OCI-LY7 (cell line): Measurements from ENCODE around the gene RNF11. TPM values are rescaled to one million over a fixed set of nuclear protein-coding genes. Genes with fewer than 3 reads are reported as not detected.

Experiments
- BruUV-seq: library from RNA; stranded (reverse); fragments of 400-500 nt; replicated peaks from 2 replicates; lab custom pipeline; 2021; lab: Mats Ljungman, UMichigan
- CTCF ChIA-PET: fragments of 300-600 bp; sonication (Branson Sonifier 250); formaldehyde crosslinking; loops from one replicate; lab custom pipeline; 2022; ENCODE audit warnings: antibody characterized with exemption; ENCODE audit not compliant: unreplicated experiment; lab: Charles Lee
- POLR2A ChIA-PET: fragments of 300-600 bp; sonication (Branson Sonifier 250); formaldehyde crosslinking; loops from one replicate; lab custom pipeline; 2022; ENCODE audit warnings: antibody characterized with exemption; lab: Charles Lee
- DNase-seq: peaks from one replicate; pipeline ENCODE4 v3.0.0-alpha.2; 2015; ENCODE audit warnings: low spot score
- H2AFZ ChIP-seq: fragments of 200-600 bp; sonication (generic), shearing (Covaris generic); 2 replicates; pipeline ENCODE4 v1.6.1; 2014; ENCODE audit warnings: mild to moderate bottlenecking, antibody characterized with exemption, low read length, moderate library complexity
- H3K27ac ChIP-seq: fragments of 200-600 bp; sonication (generic); 2 replicates; pipeline ENCODE4 v1.5.1; 2014; ENCODE audit warnings: mixed run types, low read depth, mild to moderate bottlenecking, moderate library complexity, low read length, inconsistent platforms; ENCODE audit not compliant: poor library complexity, severe bottlenecking
- H3K36me3 ChIP-seq: fragments of 200-600 bp; sonication (generic); 2 replicates; pipeline ENCODE4 v1.6.1; 2014; ENCODE audit warnings: mild to moderate bottlenecking, antibody characterized with exemption, low read length, moderate library complexity, mixed read lengths; ENCODE audit not compliant: insufficient read depth
- H3K4me1 ChIP-seq: fragments of 200-600 bp; sonication (generic); 2 replicates; pipeline ENCODE4 v1.5.1; 2014; ENCODE audit warnings: mild to moderate bottlenecking, low read length; ENCODE audit not compliant: insufficient read depth, poor library complexity, severe bottlenecking
- H3K4me2 ChIP-seq: fragments of 200-600 bp; sonication (generic); 2 replicates; pipeline ENCODE4 v1.6.1; 2014; ENCODE audit warnings: mild to moderate bottlenecking, low read length
- H3K4me3 ChIP-seq: fragments of 200-600 bp; sonication (generic); 2 replicates; pipeline ENCODE4 v1.5.1; 2014; ENCODE audit warnings: mild to moderate bottlenecking, low read depth, low read length; ENCODE audit not compliant: poor library complexity, severe bottlenecking
- H3K79me2 ChIP-seq: fragments of 200-600 bp; sonication (generic); 2 replicates; pipeline ENCODE4 v1.6.1; 2016; ENCODE audit warnings: low read depth, mild to moderate bottlenecking, low read length, moderate library complexity, mixed read lengths; ENCODE audit not compliant: insufficient read depth
- H3K9me2 ChIP-seq: fragments of 200-600 bp; sonication (generic); 2 replicates; pipeline ENCODE4 v1.6.1; 2016; ENCODE audit warnings: mild to moderate bottlenecking, low read length, mixed read lengths; ENCODE audit not compliant: insufficient read depth
- H3K9me3 ChIP-seq: fragments of 200-600 bp; sonication (generic); 2 replicates; pipeline ENCODE4 v1.6.1; 2014; ENCODE audit warnings: mild to moderate bottlenecking, mixed run types, low read length, mixed read lengths
- H4K20me1 ChIP-seq: fragments of 200-600 bp; sonication (generic); 2 replicates; pipeline ENCODE4 v1.6.1; 2014; ENCODE audit warnings: mild to moderate bottlenecking, antibody characterized with exemption, low read length, moderate library complexity, mixed read lengths; ENCODE audit not compliant: insufficient read depth
- CTCF ChIP-seq: fragments of 200-600 bp; sonication (generic); conservative IDR thresholded peaks from 2 replicates; pipeline ENCODE4 v1.5.1; 2014; ENCODE audit warnings: mild to moderate bottlenecking, antibody characterized with exemption, low read length, moderate library complexity, mixed read lengths
- EZH2phosphoT487 ChIP-seq: fragments of 200-600 bp; sonication (generic); IDR thresholded peaks from 2 replicates; pipeline ENCODE4 v1.6.1; 2018; ENCODE audit warnings: low read depth, borderline replicate concordance, mild to moderate bottlenecking, mixed run types, antibody characterized with exemption, low read length, moderate library complexity, mixed read lengths
- intact Hi-C: fragments of 100-400 bp; cut with micrococcal nuclease; formaldehyde crosslinking; loops from one replicate; pipeline ENCODE4 v1.10.0; 2022; ENCODE audit not compliant: unreplicated experiment
- total RNA-seq, 2 experiments: library from RNA; depleted of rRNA in 1 of 2; stranded (reverse); fragments of >200 nt in 1 of 2; shearing (Covaris generic) in 1 of 2; gene quantifications; 2 replicates each; pipeline ENCODE4 v1.2.3, GENCODE V29; 2014 to 2022

RNF11 gene
- total RNA-seq, 2 experiments from 2014 or later, result 1.5 to 4.8 TPM

- Histone ChIP-seq H4K20me1 (no peaks in the 10 kb centered on the region), H3K27ac (no peak overlapping the region), H3K79me2 (no peaks in the 10 kb centered on the region), H3K4me3 (no peak overlapping the region), H3K36me3 (no peaks in the 10 kb centered on the region), H3K9me2 (no peaks in the 10 kb centered on the region), H3K4me1 (no peaks in the 10 kb centered on the region), H2AFZ (no peak overlapping the region), H3K9me3 (no peaks in the 10 kb centered on the region), H3K4me2 (no peak overlapping the region)
- no peak for DNase-seq
- intact Hi-C loops, result no loop called here
- no TSS peak for BruUV-seq
- ChIA-PET POLR2A (no interaction called here), CTCF (no interaction called here)
- TF ChIP-seq CTCF (no peak), EZH2phosphoT487 (no peak)
Observed at GRCh38 chr1:51302746-51303145, 66.7 kb downstream of the RNF11 start.

DNA sequence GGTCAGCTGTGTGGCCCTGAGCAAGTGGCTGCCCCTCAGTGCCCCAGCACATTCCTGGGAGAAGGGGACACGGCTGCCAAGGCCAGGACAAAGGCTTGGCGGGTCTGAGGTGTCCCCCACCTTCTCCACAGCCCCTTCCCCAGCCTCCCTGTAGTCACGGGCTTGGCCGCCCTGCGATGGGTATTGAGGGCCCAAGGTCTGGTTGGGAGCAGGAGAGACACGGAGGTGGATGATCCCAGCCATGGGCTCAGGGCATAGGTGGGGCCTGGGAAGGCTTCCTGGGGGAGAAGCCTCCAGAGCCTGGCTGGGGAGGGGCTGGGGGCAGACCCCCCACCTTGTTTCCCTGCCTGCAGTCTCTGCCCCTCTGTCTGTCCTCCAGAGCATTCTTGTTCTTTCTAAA lies 67.2 kb downstream of the RNF11 start:
- H3K4me1 ChIP-seq, result no peaks in the 10 kb centered on the region
- intact Hi-C loops, result no loop called here
- H4K20me1 ChIP-seq, result no peaks in the 10 kb centered on the region
- no peaks in the 10 kb centered on the region for H3K79me2 ChIP-seq
- TF ChIP-seq EZH2phosphoT487 (no peak), CTCF (no peak)
- ChIA-PET POLR2A (interaction anchor here (0.6 kb wide), 1 partner anchor 17 kb away, joined by 4 read pairs; no protein-coding TSS in a partner anchor), CTCF (no interaction called here)
- no TSS peak for BruUV-seq
- no peaks in the 10 kb centered on the region for H3K9me3 ChIP-seq
- H3K4me2 ChIP-seq, result no peak overlapping the region
- H3K9me2 ChIP-seq, result no peaks in the 10 kb centered on the region
- H3K4me3 ChIP-seq, result no peak overlapping the region
- DNase-seq, result no peak
- H3K36me3 ChIP-seq, result no peaks in the 10 kb centered on the region
- no peak overlapping the region; the same call in 1 of the 2 replicates for H2AFZ ChIP-seq
- H3K27ac ChIP-seq, result no peak overlapping the region

GRCh38 chr1:51303751-51304251 lies 67.7 kb downstream of the RNF11 start:
- no peak overlapping the region for H3K4me2 ChIP-seq
- H3K27ac ChIP-seq, result no peak overlapping the region
- no peak for DNase-seq
- H3K9me3 ChIP-seq, result no peaks in the 10 kb centered on the region
- intact Hi-C loops, result no loop called here
- no peaks in the 10 kb centered on the region for H3K79me2 ChIP-seq
- ChIA-PET CTCF (no interaction called here), POLR2A (interaction anchor here (0.6 kb wide), 1 partner anchor 16 kb away, joined by 4 read pairs; no protein-coding TSS in a partner anchor)
- no peaks in the 10 kb centered on the region for H3K9me2 ChIP-seq
- no TSS peak for BruUV-seq
- no peaks in the 10 kb centered on the region for H3K4me1 ChIP-seq
- no peak overlapping the region; the same call in 1 of the 2 replicates for H2AFZ ChIP-seq
- no peaks in the 10 kb centered on the region for H3K36me3 ChIP-seq
- no peaks in the 10 kb centered on the region for H4K20me1 ChIP-seq
- TF ChIP-seq EZH2phosphoT487 (no peak), CTCF (no peak)
- no peak overlapping the region for H3K4me3 ChIP-seq
